Activated CD4-positive, CD25-positive, alpha-beta regulatory T cell treated with anti-CD3 and anti-CD28 coated beads, Interleukin-2, amount 50 U/mL, for 16 hours (primary cell): ENCODE data around the gene ADH1A.
"Not testable (repeated sequence)": the region's sequence is repeated elsewhere in the genome, so short reads cannot be mapped to it uniquely, and the experiment has no call there.

Experiments
- DNase-seq: peaks from one replicate; pipeline ENCODE4 v3.0.0-alpha.2; 2020; ENCODE audit warnings: low read depth, low spot score

ADH1A gene

DNA sequence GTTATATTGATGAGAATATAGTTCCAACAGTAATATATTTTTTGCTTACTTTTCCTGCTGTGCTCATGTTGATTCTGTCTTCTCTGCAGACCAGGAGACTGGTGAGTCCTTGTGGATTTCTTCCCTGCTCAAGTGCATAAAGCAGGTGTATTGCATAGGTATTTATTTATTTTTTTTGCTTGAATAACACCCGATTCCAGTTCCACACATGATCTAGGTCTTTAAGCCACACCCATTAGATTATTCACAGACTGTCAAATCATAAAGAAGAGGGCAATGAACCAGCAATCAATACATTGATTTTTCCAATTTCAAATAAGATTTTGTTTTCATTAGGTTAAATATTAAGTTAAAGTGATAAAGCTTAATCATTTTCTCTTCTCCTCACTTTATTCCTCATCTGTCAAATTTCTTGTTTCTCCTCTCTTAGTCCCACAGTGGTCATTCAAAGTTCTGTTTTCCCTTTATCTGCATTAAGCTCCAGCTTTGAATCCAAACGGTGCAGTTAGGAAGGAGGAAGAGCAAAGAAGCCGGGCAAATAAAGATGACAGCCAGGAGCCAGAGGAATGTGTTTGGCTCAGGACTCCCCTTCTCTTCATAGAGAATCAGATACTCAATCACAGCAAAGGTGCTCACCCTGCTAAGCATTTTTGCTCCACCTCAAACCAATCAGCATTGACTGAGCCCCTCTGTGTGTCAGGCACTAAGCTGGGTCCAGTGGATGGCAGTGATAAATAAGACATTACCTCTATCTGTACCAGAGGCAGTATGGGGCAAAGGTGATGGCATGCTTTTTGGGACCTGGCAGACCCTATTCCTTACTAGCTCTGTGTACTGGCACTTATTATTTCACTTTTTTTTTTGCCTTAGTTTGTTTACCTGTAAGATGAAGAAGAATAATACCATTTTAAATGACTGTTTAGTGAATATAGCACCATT, at the start of gene ADH1A:
Gene ADH1A, minus strand, starts transcription at position 138 of the 939 bp plus-strand sequence. Its CDS starts 71 bp downstream, at position 67.
- DNase-seq = no peak

DNA sequence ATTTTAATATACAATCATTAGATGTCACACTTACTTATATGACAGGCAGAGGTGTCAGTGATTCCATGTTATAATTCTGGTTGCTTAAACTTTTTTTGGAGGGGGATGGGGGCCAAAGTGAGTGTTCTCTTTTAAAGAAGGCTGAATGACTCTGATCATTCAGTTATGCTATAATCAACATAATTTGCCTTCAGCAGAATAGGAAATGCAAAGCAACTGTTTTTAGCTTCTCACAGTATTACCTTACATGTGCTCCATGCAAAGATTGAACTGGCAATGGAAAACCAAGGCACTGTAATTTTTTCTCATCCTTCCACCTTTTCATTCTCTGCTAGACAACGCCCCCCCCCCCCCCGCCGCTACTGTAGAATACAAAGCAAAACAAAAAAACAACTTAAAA, 48.4 kb upstream of the ADH1A start:
- no peak for DNase-seq

DNA sequence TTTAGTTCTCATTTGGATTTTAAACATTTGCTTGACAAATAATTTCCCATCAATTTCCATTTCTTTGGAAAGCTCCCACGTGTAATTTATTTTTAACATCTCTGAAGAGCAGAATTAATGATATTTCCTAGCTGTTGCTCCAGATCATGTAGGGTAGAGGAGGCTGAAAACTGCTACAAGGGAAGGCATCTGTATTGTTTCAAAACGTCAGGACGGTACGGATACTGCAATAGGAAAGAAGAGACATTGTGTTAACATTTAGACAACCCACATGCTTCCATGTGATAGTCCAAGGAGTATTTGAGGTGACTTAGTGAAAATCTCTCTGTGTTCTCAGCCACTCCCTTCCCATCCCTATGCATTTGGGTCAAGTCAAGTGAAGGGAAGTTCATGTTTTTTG, 45.8 kb upstream of the ADH1A start:
- no peak for DNase-seq

DNA sequence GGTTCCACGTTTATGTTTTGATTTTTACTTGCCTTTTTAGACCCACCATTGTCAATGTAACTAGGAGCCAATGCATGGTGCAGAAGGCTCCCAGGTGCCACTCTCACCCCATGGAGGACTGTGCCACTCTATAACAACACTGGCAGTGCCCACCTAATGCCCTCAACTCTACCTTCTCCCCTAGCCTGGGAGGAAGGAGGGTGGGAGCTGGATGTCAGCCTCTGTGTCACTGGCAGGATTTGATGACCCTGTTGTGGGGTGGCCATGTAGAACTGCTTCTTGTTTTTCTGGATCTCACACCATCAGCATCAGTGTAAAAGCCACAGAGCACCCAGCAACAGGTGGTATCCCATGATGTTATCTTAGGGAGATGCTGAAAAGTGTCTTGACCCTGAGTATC, 44.1 kb upstream of the ADH1A start:
- no peak for DNase-seq

DNA sequence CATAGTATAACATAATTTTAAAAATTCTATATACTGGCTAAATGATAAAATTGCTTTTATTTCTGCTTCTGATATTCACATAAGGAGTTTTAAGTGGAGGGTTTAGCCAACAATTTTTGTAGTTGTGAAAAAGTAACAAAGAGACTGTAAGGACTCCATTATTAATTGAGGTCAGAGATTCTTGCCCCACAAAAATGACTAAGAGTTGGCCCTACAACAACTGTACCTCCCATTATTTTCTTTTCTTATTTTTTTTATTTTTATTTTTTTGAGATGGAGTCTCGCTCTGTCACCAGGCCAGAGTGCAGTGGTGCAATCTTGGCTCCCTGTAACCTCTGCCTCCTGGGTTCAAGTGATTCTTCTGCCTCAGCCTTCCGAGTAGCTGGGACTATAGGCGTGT, 39.9 kb upstream of the ADH1A start:
- no peak for DNase-seq

DNA sequence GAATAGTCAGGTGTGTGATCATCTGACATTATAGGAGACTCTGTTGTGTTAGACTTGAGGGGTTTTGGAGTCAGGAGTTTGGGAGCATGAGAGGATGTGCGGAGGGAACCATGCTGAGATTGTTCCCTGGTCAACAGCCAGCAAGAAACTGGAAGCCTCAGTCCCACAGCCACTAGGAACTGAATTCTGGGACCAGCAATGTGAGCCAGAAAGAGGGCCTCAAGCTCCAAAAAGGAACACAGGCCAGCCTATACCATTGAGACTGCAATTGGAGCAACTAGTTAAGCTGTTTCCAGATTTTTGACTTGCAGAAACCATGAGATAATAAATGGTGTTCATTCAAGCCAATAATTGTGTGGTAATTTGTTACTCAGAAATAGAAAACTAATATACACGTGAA, 39.1 kb upstream of the ADH1A start:
- DNase-seq = no peak

DNA sequence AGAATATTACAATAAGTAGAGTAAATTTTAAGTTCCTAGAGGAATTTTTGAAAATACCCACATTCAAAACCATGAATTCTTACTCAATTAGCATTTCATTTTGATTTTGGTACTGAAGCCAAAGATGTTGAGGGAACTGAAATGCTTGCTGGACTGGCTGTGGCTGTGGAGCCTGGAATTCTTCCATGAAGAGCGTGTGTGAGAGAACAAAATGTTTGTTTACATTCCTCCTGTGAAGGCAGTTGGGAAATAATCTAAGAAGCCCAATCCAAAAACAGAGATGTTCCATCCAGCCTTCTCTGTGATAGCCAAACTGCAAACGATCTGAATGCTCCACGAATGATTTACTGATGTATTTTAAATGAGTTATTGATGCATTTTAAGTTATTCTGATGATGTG, 34.2 kb upstream of the ADH1A start:
- no peak for DNase-seq

DNA sequence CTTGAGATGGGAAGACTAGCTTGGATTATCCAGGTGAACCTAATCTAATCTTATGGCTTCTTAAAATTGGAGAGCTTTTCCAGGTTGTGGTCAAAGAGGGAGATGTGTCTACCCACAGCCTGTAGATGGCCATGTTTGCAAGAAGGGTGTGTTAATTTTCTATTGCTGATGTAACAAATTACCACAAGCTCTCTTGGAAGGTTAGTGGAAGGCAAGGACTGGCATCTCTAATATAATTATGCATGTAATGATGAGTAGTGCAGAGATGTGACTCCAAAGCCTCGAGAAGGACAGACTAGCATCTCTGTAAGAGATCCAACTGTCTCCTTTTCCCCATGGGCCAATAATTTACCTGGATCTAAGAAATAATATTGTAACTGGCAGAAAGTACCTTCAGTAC, 33.6 kb upstream of the ADH1A start:
- DNase-seq = no peak

DNA sequence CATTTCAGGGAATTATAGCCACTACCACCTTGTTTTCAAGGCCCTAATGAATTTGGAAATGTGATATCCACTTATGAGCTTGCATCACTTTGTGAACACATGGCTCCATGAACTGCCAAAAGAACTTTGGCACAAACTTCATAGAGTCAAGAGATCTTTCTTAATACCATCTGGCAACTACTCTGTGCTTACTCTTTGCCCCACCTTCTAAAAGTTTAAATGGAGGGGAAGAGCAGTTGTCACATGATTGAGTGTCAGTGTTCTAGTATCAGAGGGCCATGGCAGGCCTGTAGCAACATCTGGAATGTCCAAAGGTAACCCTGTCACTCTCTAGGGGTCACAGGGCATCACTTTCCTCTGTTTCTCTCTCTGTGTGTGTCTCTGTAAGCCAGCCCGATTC, 33.0 kb upstream of the ADH1A start:
- no peak for DNase-seq

DNA sequence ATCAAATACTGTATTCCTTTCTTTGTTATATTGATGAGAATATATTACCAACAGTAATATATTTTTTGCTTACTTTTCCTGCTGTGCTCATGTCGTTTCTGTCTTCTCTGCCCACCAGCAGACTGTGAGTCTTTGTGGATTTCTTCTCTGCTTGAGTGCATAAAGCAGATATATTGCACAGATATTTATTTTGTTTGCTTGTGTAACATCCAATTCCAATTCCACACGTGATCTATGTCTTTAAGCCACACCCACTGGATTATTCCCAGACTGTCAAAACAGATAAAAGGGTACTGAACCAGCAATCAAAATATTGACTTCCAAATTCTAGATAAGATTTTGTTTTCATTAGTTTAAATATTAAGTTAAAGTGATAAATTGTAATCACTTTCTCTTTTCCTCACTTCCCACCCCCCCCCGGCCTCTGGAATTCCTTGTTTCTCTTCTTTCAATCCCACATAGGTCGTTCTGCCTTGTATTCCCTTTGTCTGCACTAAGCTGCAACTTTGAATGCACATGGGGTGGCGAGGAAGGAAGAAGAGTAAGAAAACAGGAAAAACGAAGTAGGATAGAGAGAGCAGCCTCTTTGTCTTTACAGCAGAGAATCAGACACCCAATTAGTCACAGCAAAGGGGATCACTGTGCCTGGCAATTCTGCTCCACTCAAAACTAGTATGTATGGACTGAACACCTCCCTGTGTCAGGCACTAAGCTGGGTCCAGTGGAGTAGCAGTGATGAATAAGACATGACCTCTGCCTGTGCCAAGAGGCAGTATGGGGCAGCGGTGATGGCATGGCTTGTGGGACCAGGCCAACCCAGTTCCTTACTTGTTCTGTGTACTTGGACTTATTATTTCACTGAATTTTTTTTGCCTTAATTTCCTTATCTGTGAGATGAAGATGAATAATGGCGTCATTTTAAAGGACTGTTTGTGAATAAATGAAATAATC, 30.7 kb upstream of the ADH1A start, which contains the start of gene ADH1B:
Gene ADH1B, minus strand, starts transcription at position 161 of the 951 bp plus-strand sequence. Its CDS starts 70 bp downstream, at position 91.
- DNase-seq = no peak

DNA sequence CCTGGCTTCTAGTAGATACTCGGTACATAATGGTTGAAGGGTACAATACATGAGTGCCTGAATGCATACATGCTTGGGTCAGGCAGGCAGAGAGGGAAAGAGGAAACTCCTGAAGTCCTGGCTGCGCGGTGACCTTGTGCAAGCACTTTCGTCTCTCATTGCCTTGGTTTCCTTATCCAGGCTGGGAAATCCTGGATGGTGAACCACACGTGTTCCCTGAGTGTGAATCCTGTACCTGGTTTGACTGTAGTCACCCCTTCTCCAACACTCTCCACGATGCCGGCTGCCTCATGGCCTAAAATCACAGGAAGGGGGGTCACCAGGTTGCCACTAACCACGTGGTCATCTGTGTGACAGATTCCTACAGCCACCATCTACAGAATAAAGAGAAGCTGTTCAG, 27.0 kb upstream of the ADH1A start:
- not testable (repeated sequence) for DNase-seq

DNA sequence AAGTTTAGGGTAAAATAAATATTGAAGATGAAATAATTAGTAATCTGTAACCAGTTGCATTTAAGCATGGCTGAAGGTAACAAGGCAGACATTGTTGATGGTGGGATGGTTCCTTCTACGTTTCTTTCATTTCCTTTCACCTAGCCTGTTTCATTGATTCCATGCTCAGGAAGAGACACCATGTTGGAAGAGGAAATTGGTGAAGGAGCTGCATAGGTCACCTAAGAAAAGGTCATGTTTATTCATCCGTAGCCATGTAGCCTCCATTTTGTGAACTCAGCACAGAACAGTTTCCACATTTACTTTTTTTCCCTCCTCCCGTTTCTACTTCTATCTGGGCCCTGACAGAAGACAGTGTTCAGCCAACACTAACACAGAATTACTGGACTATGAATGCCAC, 26.6 kb upstream of the ADH1A start:
- no peak for DNase-seq

DNA sequence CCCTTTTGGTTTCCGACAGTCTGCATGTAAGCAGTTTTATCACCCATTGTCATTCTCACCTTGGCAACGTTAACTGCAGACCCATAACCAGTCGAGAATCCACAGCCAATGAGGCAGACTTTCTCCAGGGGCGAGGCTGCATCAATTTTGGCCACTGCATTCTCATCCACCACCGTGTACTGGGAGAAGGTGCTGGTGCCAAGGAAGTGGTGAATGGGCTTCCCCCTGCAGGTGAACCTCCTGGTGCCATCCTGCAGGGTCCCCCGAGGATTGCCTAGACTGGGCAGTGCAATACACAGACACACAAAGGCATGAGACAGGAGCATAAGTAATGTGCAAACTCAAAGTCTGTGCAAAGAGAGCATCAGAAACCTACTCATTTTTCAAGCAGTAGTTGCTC, 25.1 kb upstream of the ADH1A start:
- DNase-seq = no peak

DNA sequence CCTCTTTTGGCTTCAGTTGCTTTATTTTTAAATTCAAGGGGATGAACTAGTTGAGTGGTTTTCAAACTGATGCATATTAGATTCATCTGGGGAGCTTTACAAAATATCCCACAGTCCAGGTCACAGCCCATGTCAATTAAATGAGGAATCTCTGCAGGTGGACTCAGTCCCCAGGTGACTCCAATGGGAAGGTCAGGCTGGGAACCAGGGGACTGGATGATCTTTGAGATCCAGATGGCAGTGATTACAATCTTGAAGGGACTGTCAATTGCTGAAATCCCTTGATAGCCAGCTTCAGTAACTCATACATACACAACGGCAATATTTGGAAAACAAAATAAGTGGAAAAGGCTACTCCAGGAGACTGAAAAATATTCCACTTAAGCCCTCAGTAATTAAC, 23.4 kb upstream of the ADH1A start:
- no peak for DNase-seq

DNA sequence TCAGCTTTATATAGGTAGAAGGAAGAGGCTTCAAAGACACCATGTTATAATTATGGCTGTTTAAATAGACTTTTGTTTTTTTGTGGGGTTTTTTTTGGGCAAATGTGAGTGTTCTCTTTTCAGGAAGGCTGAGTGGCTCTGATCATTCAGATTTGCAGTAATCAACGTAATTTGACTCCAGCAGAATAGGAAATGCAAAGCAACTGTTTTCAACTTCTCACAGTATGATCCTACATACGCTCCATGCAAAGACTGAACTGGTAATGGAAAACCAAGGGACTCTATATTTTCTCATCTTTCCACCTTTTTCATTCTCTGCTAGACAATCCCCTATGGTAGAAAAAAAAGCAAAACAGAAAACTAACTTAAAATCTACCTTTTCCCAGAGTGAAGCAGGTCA, 19.6 kb upstream of the ADH1A start:
- DNase-seq = no peak

DNA sequence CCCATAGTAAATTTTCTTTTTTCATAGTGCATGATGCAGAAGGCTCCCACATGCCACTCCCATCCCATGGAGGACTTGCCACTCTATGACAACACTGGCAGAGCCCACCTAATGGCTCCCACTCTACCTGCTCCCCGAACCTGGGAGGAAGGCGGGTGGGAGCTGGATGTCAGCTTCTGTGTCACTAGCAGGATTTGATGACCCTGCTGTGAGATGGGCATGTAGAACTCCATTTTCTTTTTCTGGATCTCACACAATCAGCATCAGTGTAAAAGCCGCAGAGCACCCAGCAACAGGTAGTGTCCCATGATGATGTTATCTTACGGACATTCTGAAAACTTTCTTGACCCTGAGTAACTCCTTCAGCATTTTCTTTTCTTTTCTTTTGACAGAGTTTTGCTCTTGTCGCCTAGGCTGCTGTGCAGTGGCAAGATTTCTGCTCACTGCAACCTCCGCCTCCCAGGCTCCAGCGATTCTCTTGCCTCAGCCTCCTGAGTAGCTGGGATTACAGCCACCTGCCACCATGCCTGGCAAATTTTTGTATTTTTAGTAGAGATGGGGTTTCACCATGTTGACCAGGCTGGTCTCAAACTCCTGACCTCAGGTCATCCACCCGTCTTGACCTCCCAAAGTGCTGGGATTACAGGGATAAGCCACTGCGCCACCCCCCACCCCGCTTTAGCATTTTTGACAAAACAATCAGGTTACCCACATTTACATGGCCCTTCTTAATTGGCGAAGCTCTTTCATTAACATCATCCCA, 15.0 kb upstream of the ADH1A start:
- DNase-seq = no peak

DNA sequence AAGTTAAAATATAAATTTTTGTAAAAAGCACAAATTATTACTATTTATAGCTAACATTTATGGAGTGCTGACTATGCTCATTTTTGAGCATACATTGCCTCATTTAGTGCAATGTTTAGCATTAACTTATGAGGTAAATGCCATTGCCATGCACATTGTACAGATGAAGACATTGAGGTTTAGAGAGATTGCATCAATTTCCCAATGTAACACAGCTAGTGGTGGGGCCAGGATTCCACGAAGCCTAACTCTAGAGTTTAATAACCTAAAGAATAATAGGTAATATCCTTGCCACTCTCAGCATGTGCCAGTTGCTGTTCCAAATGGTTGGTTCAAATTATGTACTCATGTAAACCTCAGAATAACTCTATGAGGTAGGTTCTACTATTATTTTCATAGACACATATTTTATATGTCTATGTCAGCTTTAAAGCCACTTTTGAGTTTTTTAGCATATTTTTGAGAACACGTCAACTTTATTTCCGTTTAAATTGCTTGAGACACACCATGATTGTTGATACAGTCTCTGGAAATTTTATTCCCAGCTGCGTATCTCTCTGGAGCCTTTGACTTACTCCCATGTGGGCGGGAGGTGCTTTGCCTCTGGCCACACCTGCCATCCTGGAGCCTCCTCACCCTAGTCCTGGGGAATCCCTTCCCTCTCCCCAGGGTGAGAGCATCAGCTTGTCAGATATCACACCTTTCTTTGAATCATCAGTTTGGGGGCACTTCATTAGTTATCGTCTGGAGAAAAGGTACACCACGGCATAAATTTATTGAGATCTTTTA, 10.8 kb upstream of the ADH1A start:
- DNase-seq = no peak

DNA sequence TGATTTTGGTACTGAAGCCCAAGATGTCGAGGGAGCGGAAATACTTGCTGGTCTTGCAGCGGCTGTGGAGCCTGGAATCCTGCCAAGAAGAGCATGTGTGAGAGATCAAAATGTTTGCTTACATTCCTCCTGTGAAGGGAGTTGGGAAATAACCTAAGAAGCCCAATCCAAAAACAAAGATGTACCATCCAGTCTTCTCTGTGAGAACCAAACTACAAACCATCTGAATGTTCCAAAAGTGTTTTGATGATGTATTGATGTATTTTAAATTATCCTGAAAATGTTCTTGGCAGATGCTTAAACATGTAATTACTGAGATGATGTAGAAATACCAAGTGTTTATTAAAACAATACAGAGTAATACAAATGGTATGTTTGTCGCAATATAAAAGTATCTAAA, 10.1 kb upstream of the ADH1A start:
- DNase-seq = no peak

DNA sequence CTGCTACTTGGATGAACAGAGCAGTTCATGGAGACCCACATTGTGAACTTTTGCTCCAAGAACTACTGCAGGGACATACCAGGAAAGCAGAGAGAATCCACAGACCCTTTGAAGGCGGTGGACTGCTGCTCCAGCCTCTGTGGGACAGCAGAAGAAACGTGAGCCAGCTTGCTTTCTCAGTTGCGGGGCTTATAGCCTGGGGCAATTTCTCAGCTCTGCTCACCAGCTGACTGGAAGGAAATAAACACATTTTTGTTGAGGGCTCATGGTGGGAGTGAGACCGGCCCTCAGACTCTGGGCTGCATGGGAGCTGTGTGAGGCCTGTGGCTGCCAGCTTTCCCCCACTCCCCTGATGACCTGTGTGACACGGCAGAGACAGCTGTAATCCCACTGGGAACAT, 2.6 kb upstream of the ADH1A start:
- no peak for DNase-seq

DNA sequence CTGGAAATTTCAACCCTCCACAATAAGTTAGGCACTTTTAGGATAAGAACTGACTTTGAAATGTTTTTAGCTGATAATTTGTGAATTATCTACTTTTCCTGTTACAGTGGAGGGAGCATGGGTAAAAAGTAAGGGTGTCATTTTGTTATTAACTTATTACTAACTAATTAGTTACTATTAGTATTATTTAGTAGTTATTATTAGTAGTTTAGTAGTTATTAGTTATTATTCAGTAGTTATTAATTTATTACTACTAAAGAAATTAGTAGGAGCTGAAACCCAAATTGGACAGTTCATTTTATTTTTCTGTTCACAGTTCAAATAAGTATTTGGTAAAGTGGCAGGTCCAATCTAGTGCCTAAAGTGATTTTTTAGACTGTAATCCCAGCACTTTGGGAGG, 5.4 kb downstream of the ADH1A start:
- no peak for DNase-seq

DNA sequence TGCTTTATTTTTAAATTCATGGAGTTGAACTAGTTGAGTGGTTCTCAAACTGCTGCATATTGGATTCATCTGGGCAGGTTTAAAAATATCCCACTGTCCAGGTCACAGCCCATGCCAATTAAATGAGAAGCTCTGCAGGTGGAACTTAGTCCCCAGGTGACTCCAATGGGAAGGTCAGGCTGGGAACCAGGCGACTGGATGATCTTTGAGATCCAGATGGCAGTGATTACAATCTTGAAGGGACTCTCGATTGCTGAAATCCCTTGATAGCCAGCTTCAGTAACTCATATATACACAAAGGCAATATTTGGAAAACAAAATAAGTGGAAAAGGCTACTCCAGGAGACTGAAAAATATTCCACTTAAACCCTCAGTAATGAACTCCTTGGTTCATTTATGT, 8.1 kb downstream of the ADH1A start:
- DNase-seq = no peak
